ENCODE data around the gene C9.
"Not testable (repeated sequence)": the region's sequence is repeated elsewhere in the genome, so short reads cannot be mapped to it uniquely, and the experiment has no call there.

C9 gene

DNA sequence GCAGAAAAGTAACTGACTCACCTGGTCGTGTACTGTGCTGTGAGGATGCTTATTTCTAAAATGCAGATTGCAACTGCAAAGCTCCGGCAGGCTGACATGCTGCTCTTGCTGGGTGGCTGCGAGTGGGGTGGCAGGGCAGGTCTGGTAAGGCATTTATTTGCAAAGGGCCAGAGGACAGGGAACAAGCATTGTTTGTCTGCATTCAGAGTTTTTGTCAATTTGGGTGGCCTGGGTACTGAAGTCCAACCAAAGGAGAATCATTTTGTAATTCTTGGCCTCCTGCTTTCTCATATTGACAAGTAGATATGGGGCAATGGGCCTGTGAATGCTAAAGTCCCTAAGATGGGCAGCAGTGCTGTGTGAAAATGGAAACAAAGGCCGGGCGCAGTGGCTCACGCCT lies at the start of gene C9:
Gene C9 (minus strand): TSS at position 129 of the 400 bp plus-strand sequence. CDS start 31 bp downstream, at position 98.
- DNase-seq, result no peak

DNA sequence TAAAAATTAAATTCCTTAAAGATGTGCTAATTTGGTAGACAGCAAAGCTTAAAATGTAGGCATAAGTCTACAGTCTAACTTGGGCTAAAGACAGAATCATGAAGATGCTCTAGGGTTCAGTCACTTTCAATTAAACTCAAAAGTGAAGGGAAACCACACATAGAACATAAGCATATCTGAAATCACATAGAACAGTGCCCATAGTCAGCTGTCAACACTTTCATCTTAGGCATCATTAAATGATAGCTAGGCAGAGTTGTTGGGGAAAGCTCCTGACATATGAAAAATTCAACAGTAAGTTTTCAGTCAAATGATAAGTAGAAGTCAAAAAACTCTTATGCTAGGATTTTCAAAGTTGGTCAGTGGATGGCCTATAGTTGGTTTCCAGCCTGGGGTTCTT lies 49.5 kb upstream of the C9 start:
- no peak for DNase-seq

GRCh38 chr5:39412721-39413394 lies 48.6 kb upstream of the C9 start:
- DNase-seq, result no peak

GRCh38 chr5:39411985-39412384 lies 47.7 kb upstream of the C9 start:
- DNase-seq, result no peak

DNA sequence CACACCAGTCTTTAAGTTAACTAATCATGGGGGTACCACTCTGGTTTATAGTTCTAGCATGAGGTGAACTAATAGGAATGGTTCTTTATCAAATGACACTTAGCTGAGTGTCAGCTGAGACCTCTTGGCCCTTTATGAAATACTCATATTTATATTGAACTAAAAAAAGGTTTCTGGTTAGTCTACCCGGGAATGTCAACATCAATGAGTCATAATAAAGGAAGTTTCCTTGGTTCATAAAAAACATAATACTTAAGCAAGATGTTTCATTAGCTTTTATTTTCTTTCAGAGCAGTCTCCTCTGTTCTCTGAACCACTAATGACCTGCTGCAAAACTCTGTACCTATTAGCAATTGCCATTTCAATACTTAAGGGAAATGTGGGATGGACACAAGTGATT lies 46.8 kb upstream of the C9 start:
- DNase-seq, result no peak

GRCh38 chr5:39409033-39409432 lies 44.7 kb upstream of the C9 start:
- DNase-seq, result no peak

DNA sequence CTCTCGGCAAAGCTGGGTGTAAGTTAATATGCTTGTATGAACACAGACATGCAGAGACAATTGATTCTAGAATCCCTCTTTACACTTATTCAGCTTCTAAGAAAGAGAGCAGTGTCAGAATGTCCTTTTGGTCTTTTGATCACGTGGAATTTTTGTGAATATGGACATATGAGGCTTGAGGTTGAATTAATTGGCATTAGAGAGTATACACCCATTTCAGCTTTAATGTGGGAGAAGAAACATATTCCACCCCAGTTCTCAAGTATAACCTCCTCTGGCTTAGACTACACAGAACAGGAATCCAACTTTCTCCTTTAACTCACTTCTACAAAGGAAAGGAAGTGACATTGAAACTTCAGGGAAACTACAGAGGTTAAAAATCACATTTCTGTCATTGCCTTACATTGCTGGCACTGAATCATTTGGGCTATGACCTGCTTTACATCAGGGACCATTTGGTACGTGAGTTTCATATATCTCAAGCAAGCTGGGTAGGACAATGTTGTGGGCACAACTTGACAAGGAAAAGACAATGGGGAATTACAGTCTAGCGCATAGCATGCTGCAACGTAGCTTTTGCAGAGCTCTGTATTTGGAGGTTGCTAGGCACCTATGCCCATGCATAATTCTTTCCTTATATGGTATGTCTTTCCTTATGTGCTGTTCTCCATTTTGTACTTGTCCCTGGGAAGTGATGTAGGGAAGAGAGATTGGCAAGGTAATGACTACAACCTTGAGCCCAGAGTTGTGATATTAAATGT lies 41.0 kb upstream of the C9 start:
- DNase-seq, result no peak

DNA sequence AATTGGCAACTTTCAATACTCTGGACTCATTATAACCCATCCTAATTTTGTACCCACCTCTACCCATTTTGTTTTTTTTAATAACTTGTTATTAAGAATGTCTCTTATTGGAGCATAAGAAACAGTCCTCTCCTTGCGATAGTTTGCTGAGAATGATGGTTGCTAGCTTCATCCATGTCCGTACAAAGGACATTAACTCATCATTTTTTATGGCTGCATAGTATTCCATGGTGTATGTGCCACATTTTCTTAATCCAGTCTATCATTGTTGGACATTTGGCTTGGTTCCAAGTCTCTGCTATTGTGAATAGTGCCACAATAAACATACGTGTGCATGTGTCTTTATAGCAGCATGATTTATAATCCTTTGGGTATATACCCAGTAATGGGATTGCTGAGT lies 39.5 kb upstream of the C9 start:
- DNase-seq, result not testable (repeated sequence)

- not testable (repeated sequence) for DNase-seq
Observed at GRCh38 chr5:39402140-39402539, 37.8 kb upstream of the C9 start.

DNA sequence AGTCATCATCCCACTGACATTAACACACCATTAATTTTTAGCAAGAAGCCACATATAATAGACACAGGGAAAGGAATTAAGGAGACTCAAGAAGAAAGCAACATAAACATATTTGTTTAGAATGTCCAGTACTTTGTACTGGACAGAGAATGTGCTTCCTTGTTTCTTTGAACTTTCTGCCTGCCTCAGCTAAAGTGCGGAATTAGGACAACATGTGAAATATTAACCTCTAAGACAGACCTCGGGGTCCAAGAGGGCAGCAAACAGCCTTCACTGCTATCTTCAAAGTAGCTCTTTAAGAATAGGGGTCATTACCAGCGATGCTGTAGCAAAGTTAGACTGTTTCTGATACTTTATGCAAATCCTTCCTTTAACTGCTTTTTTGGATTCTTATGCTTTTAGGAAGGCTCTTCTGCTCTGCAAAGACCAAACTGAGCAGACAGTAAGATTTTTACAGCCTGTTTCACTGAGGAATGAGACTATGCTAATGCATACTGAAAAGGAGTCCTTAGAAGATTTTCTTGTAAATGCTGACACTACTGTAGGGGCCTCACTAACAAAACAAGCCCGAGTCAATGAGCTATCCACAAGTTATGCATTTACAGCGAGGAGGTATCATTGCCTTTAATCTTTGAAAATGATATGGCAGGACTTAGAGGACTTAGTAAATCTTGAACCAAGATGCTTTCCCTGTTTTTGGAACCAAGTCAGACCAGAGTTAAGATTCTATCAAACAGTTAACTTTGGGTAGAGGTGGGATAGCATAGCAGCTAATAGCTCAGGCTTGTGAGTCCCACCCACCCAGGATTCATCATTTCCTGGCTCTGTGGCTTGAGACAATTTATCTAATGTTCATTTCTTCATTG lies 36.7 kb upstream of the C9 start:
- DNase-seq, result no peak

GRCh38 chr5:39399135-39400036 lies 35.1 kb upstream of the C9 start:
- DNase-seq, result no peak

GRCh38 chr5:39396843-39397242 lies 32.5 kb upstream of the C9 start:
- no peak for DNase-seq

DNA sequence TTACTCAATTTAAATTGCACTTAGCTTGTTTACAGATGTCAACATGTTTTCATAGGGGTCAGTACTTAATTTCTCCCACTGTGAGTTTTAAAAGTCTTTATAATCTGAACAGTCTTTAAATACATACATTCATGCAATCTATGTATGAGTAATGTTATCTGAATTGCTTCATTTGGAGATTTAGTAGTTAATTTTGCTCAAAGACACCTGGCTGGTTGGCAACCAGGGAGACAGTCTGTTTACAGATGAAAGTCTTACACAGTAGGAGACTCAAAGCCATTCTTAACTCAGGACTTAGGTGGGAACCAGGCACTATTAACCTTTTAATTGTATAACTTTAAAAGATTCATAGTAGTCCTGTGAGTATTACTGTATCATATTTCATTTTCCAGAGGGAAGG lies 31.2 kb upstream of the C9 start:
- DNase-seq, result no peak

DNA sequence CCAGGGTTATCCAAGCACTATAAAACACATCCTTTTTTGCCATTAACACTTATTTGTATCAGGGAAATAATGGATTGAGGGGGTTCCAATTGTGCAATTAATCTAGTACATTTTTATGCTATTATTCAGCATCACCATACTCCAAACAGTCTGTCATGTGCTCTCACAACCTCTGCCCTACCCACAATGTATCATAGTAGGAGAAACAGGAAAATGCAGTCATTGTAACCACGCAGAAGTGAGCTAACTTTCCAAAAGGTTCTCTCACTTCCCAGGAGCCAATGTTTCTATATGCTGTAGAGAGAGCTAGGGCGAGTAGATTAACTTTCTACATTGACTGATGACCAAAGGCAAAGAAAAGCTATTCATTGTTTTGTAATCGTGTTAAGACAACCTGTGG lies 30.7 kb upstream of the C9 start:
- DNase-seq, result no peak

GRCh38 chr5:39390945-39391344 lies 26.6 kb upstream of the C9 start:
- DNase-seq, result no peak

DNA sequence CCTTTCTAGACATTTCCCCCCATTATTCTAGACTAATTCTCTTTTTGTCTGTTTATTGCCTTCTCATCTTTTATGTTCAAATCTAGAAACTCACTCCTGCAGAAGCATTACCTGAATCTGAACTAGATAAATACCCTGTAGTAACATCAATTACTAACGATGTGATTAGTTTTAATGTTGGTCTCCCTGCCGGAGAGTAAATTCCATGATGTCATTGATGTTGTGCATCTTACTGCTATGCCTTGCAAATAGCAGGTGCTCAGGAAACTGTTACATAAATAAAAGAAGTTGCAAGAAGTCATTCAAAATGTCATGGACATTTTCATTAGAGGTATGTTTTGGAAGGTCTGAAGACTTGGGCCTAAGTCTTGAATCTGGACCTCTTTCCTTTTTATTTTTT lies 23.0 kb upstream of the C9 start:
- no peak for DNase-seq

GRCh38 chr5:39384271-39384670 lies 20.0 kb upstream of the C9 start:
- DNase-seq, result no peak

DNA sequence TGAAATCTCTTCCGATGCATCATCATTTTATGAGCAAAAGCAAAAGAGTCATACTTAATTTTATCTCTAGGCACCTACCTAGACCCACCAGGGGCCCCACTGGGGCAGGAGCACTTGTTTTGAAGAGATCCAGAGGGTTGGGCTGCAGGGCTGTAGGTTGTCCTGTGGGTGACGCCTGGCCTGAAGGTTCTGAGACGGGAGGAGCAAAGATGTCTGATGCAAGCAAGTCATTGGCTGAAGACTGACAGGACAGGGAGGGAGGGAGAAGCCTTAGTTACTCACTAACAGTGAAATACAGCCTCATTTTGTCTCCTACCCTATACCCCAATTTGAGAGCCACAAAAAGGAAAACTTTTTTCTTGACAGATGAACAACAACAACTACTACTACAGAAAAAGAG lies 17.1 kb upstream of the C9 start:
- no peak for DNase-seq

DNA sequence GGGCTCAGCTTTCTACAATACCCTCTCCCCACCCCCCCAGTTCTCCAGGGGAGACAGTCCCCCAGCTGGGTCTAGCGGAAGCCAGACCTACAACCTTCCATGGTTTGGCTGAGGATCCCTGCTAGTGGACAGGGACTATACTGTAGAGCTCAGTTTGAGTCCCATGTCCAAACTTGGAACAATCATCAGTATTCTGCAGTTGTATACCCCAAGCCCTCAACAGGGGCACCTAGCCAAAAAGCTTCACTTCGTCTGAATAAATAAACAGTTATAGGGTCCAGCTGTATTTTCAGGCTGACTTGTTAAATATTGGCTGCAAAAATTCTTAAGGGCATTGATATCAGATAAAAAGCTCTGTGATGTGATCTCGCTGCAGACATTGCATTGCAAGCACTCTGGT lies 15.4 kb upstream of the C9 start:
- DNase-seq, result no peak

- DNase-seq, result no peak
Observed at GRCh38 chr5:39377613-39378012, 13.3 kb upstream of the C9 start.

DNA sequence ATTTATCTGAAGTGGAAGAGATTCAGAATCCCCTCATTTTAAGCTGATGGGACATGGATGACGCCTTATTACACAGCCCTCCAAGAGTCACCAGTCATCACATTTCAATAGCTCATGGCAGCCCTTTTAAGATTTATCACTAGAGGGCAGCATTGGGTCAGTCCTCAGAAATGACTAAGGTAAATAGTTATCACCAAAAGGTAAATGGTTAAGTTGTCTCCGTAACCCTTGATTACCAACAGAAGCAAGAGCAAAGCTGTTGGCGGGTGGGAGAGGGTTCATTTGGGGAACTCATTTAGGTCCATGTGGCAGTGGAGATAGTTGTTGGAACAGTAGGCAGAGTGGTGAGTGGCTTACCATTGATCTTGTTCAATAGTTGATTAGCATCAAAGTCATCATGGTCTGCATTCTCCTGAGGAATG lies 12.0 kb upstream of the C9 start:
- DNase-seq, result no peak

- DNase-seq, result no peak
Observed at GRCh38 chr5:39373791-39374190, 9.5 kb upstream of the C9 start.

DNA sequence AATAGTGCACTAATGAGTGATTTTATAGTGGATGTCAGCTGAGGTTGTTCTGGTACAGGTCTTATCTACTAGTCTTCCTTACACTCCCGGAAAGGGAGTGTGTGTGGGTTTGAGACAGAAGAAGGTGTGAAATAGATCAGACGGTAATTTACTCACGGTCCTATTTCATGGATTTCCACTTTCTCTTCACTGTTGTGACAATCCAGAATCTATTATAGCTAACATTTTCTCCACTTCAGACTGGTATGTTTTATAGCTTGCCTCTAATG lies 7.0 kb upstream of the C9 start:
- no peak for DNase-seq

Data from NCI-H187 (cell line).